Psoas muscle (tissue), 8 donors: Measurements from ENCODE around the gene OSBPL3. TPM values are rescaled to one million over a fixed set of nuclear protein-coding genes. Genes with fewer than 3 reads are reported as not detected.

ENCODE experiments used
- ATAC-seq, 4 donors: fragments of 200-7000 bp; cut with Tn5 transposase; one replicate each; pipeline ENCODE4 v1.9.1; 2020; ENCODE audit warnings: moderate library complexity in 3 of 4, mild to moderate bottlenecking in 2 of 4
- DNase-seq, 2 donors: peaks; one replicate each; pipeline ENCODE4 v3.0.0-alpha.2; 2020
- H3K27ac ChIP-seq: fragments of 200-600 bp; one replicate; pipeline ENCODE4 v1.8.0; 2022
- H3K27me3 ChIP-seq, 3 donors: fragments of 200-600 bp in 1 of 3; one replicate each; pipeline versions ENCODE4 v1.6.1 to v1.8.0; 2013 to 2022; ENCODE audit warnings: low read length in 2 of 3, mild to moderate bottlenecking in 2 of 3, moderate library complexity in 1 of 3; ENCODE audit not compliant: insufficient read depth in 3 of 3
- H3K36me3 ChIP-seq, 2 donors: fragments of 200-600 bp in 1 of 2; one replicate each; pipeline versions ENCODE4 v1.6.1 to v1.8.0; 2013 to 2022; ENCODE audit warnings: low read depth in 1 of 2, mild to moderate bottlenecking in 1 of 2, moderate library complexity in 1 of 2; ENCODE audit not compliant: insufficient read depth in 1 of 2
- H3K4me1 ChIP-seq: fragments of 200-600 bp; one replicate; pipeline ENCODE4 v1.8.0; 2022
- H3K4me3 ChIP-seq: fragments of 200-600 bp; one replicate; pipeline ENCODE4 v1.8.0; 2022; ENCODE audit warnings: mild to moderate bottlenecking
- H3K9me3 ChIP-seq: fragments of 200-600 bp; one replicate; pipeline ENCODE4 v1.8.0; 2022
- CTCF ChIP-seq: fragments of 200-600 bp; IDR thresholded peaks from one replicate; pipeline ENCODE4 v1.8.0; 2022; ENCODE audit warnings: antibody characterized with exemption
- WGBS, 3 donors: extraction: QIAGEN DNeasy Blood & Tissue Kit; methylation state at CpG; one replicate each; pipeline versions ENCODE4 v1.1.6 to v1.1.7; 2013; 5-methylcytosine and 5-hydroxymethylcytosine counted together
- intact Hi-C, 2 donors: fragments of 100-400 bp; cut with DNase I; formaldehyde crosslinking; loops; one replicate each; pipeline versions ENCODE4 v1.11.0 to v1.14.2; 2022
- polyA plus RNA-seq, 3 donors: library from polyadenylated mRNA; stranded (reverse); fragments of 200-250 nt; gene quantifications; one replicate each; pipeline ENCODE4 v1.2.3, GENCODE V29; 2013
- total RNA-seq, 4 donors: library from RNA; stranded (reverse); fragmentation: NEBNext Ultra II Directional in 2 of 4; extraction: Animal tissue kit (Norgen Biotek cat#: 25700) in 2 of 4; gene quantifications; one replicate each; pipeline versions ENCODE4 v1.2.1 to v1.2.4, GENCODE V29; 2021 to 2023
- donor health status: healthy with polysubstance abuse.
- donor health status: DM: no; HTN: no; CAD: no; lungs with moderate emphysema.
- donor health status: Bipolar disorder and iron deficiency.
- donor health status: healthy.
- donor health status: DM: yes; HTN: yes; CAD: no.
- donor health status: DM: no; HTN: no; CAD: no.
- donor health status: DM: no; HTN: no; CAD: no.
- donor health status: DM: yes; HTN: yes; CAD: no.

The OSBPL3 gene
- total and polyA plus RNA-seq, 7 donors, result 1.9 to 8.7 (median 4.2) TPM

GRCh38 chr7:24778543-24779282 is 201.3 kb downstream of the OSBPL3 start:
- peak; percentile 96 to 98 (median 98) for ATAC-seq
- Histone ChIP-seq H3K27ac (peak overlapping the region; percentile 86), H3K36me3 (no peaks in the 10 kb centered on the region), H3K27me3 (no peaks in the 10 kb centered on the region), H3K9me3 (no peaks in the 10 kb centered on the region), H3K4me3 (no peak overlapping the region), H3K4me1 (peaks cover 3% of the 10 kb centered on the region)
- intact Hi-C loops, result no loop called here
- DNase-seq, result peak; percentile 77 to 83
- no peak for TF ChIP-seq CTCF
- WGBS, 3 donors, result 24 to 39% (median 28%) methylated on average over 9 of the region's 9 CpGs

GRCh38 chr7:24777806-24778205 is 202.2 kb downstream of the OSBPL3 start:
- intact Hi-C loops, result no loop called here
- DNase-seq (no peak), ATAC-seq (no peak)
- Histone ChIP-seq H3K27ac (peak overlapping the region; percentile 86), H3K36me3 (no peaks in the 10 kb centered on the region), H3K27me3 (no peaks in the 10 kb centered on the region), H3K9me3 (no peaks in the 10 kb centered on the region), H3K4me3 (no peak overlapping the region), H3K4me1 (peaks cover 3% of the 10 kb centered on the region)
- no peak for TF ChIP-seq CTCF
- 83 to 90% (median 86%) methylated on average over 3 of the region's 3 CpGs for WGBS, 3 donors

- H3K4me3 ChIP-seq, result no peak overlapping the region
- no peaks in the 10 kb centered on the region for H3K9me3 ChIP-seq
- no peaks in the 10 kb centered on the region for H3K4me1 ChIP-seq
- H3K36me3 ChIP-seq, result no peaks in the 10 kb centered on the region
- intact Hi-C loops, result no loop called here
- H3K27ac ChIP-seq, result no peak overlapping the region
- TF ChIP-seq CTCF, result no peak
- no peak for DNase-seq
- no peaks in the 10 kb centered on the region for H3K27me3 ChIP-seq
- ATAC-seq, result no peak
These were observed 206.3 kb downstream of the OSBPL3 start for GRCh38 chr7:24773646-24774045.

GRCh38 chr7:24769851-24770250 is 210.1 kb downstream of the OSBPL3 start:
- Histone ChIP-seq H3K4me3 (no peak overlapping the region), H3K4me1 (peaks cover 5% of the 10 kb centered on the region), H3K27me3 (no peaks in the 10 kb centered on the region), H3K36me3 (no peaks in the 10 kb centered on the region), H3K27ac (no peak overlapping the region), H3K9me3 (no peaks in the 10 kb centered on the region)
- DNase-seq (no peak), ATAC-seq (no peak)
- 16 to 35% (median 28%) methylated on average over 2 of the region's 2 CpGs for WGBS, 3 donors
- no peak for TF ChIP-seq CTCF
- intact Hi-C loops, result no loop called here
